Measurements from ENCODE around the gene UBE2H.
"Not testable (repeated sequence)": the region's sequence is repeated elsewhere in the genome, so short reads cannot be mapped to it uniquely, and the experiment has no call there.

The UBE2H gene

GRCh38 chr7:129825209-129825970, 127.4 kb downstream of the UBE2H start:
- DNase-seq (ENCODE audit: low read depth) = peak; percentile 81
- H3K4me3 ChIP-seq (ENCODE audit: low read depth, low read length) = peak overlapping the region; percentile 67
- TF ChIP-seq MAX (IDR thresholded peaks at IDR 0.05; ENCODE audit: low read depth, low read length) = no peak
- TF ChIP-seq, protein P1, sequence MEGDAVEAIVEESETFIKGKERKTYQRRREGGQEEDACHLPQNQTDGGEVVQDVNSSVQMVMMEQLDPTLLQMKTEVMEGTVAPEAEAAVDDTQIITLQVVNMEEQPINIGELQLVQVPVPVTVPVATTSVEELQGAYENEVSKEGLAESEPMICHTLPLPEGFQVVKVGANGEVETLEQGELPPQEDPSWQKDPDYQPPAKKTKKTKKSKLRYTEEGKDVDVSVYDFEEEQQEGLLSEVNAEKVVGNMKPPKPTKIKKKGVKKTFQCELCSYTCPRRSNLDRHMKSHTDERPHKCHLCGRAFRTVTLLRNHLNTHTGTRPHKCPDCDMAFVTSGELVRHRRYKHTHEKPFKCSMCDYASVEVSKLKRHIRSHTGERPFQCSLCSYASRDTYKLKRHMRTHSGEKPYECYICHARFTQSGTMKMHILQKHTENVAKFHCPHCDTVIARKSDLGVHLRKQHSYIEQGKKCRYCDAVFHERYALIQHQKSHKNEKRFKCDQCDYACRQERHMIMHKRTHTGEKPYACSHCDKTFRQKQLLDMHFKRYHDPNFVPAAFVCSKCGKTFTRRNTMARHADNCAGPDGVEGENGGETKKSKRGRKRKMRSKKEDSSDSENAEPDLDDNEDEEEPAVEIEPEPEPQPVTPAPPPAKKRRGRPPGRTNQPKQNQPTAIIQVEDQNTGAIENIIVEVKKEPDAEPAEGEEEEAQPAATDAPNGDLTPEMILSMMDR (IDR thresholded peaks at IDR 0.05; ENCODE audit: low read depth, low read length) = peak; percentile 58

- H3K4me3 ChIP-seq (ENCODE audit: low read depth, low read length) = peak overlapping the region; percentile 11
- peak; percentile 29 for DNase-seq (ENCODE audit: low read depth)
- TF ChIP-seq POLR2A (IDR thresholded peaks at IDR 0.05; ENCODE audit: extremely low read depth, insufficient read length) (no peak), MYC (IDR thresholded peaks at IDR 0.05; ENCODE audit: low read depth, low read length) (no peak), MAX (IDR thresholded peaks at IDR 0.05; ENCODE audit: low read depth, low read length) (no peak)
- TF ChIP-seq, protein P1 (IDR thresholded peaks at IDR 0.05; ENCODE audit: low read depth, low read length) = no peak
These were observed 128.2 kb downstream of the UBE2H start for GRCh38 chr7:129824291-129825208.

GRCh38 chr7:129823143-129823542, 129.6 kb downstream of the UBE2H start:
- DNase-seq (ENCODE audit: low read depth); H3K4me3 ChIP-seq (ENCODE audit: low read depth, low read length): not testable (repeated sequence)

DNA sequence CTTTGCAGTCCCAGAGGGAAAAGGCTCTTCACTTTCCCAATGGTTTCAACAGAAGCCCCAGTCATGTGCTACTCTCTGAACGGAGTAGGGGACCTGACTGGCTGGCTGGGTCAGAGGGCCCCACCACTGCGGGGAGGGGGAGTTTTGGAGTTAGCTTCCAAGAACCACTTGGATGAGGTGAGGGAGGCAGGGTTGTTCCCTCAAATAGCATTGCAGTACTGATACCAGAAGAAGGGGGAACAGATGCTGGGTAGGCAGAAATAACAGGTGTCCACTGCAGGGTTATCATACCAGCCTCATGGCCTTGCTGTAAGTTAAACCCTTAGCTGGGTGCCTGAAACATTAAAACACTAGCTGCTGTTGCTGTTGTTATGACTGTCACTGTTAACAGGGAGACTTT, 131.3 kb downstream of the UBE2H start:
- DNase-seq (ENCODE audit: low read depth) = no peak
- no peak overlapping the region for H3K4me3 ChIP-seq (ENCODE audit: low read depth, low read length)
- TF ChIP-seq, protein P1 (IDR thresholded peaks at IDR 0.05; ENCODE audit: low read depth, low read length) = no peak
- TF ChIP-seq POLR2A (IDR thresholded peaks at IDR 0.05; ENCODE audit: extremely low read depth, insufficient read length) (no peak), MYC (IDR thresholded peaks at IDR 0.05; ENCODE audit: low read depth, low read length) (no peak), MAX (IDR thresholded peaks at IDR 0.05; ENCODE audit: low read depth, low read length) (no peak)

DNA sequence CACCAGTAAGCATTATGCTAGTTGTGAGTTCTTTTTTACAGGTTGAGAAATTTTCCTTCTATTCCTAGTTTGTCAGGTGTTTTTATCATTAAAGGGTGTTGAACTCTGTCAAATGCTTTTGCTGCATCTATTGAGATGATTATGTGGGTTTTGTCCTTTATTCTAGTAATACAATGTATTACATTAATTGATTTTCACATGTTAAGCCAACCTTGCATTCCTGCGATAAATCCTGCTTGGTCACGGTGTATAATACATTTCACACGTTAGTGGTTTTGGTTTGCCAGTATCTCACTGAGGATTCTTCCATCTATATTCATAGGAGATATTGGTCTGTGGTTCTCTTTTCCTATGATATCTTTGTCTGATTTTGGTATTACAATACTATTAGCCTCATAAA, 136.0 kb downstream of the UBE2H start:
- H3K4me3 ChIP-seq (ENCODE audit: low read depth, low read length) = no peak overlapping the region
- TF ChIP-seq, protein P1 (IDR thresholded peaks at IDR 0.05; ENCODE audit: low read depth, low read length) = no peak
- TF ChIP-seq POLR2A (IDR thresholded peaks at IDR 0.05; ENCODE audit: extremely low read depth, insufficient read length) (no peak), MYC (IDR thresholded peaks at IDR 0.05; ENCODE audit: low read depth, low read length) (no peak), MAX (IDR thresholded peaks at IDR 0.05; ENCODE audit: low read depth, low read length) (no peak)
- no peak for DNase-seq (ENCODE audit: low read depth)

DNA sequence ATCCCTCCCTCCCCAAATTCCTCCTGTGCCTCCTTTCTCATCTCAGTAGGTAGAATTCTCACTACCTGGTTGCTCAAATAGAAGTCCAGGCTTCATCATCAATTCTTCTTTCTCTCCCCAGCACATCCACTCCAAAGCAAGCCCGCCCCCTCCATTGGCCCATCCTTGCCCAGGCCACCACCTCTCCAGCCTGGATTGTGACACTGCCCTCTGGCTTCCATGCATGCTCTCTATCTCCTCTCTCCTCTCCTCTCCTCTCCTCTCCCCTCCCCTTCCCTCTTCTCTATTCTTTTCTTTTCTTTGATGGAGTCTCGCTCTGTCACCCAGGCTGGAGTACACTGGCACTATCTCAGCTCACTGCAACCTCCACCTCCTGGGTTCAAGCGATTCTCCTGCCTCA, 144.9 kb downstream of the UBE2H start:
- H3K4me3 ChIP-seq (ENCODE audit: low read depth, low read length) = no peak overlapping the region
- DNase-seq (ENCODE audit: low read depth) = no peak
- no peak for TF ChIP-seq MAX (IDR thresholded peaks at IDR 0.05; ENCODE audit: low read depth, low read length)
- TF ChIP-seq MYC (IDR thresholded peaks at IDR 0.05; ENCODE audit: low read depth, low read length) = no peak
- TF ChIP-seq, protein P1 (IDR thresholded peaks at IDR 0.05; ENCODE audit: low read depth, low read length) = no peak
- no peak for TF ChIP-seq POLR2A (IDR thresholded peaks at IDR 0.05; ENCODE audit: extremely low read depth, insufficient read length)

All from NB4 (cell line).